HG03575 (cell line): Measurements from ENCODE around the gene GCNT4.
"Not testable (repeated sequence)": the region's sequence is repeated elsewhere in the genome, so short reads cannot be mapped to it uniquely, and the experiment has no call there.

Experiments used
- ATAC-seq: cut with Tn5 transposase; IDR thresholded peaks from one replicate; pipeline ENCODE4 v1.9.1; 2021; ENCODE audit not compliant: unreplicated experiment, insufficient number of reproducible peaks, low FRiP score; ENCODE audit errors: extremely low read depth

GCNT4 gene

GRCh38 chr5:75052192-75053053 lies at the start of gene GCNT4:
Gene GCNT4 (minus strand): TSS chr5:75052558. CDS start chr5:75030037, 22,521 bp downstream.
- ATAC-seq: no peak

DNA sequence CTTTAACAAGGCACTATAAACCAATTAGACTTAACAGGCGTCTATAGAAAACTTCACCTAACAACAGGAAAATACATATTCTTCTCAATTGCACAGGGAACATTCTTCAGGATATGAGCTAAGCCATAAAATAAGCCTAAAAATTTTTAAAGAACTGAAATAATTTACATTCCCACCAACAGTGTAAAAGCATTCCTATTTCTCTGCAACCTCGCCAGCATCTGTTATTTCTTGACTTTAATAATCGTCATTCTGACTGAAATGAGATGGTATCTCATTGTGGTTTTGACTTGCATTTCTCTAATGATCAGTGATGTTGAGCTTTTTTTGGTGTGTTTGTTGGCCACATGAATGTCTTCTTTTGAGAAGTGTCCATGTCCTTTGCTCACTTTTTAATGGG lies 43.6 kb upstream of the GCNT4 start:
- ATAC-seq: not testable (repeated sequence)

- ATAC-seq: no peak
Observed at GRCh38 chr5:75091597-75091996, 39.2 kb upstream of the GCNT4 start.

DNA sequence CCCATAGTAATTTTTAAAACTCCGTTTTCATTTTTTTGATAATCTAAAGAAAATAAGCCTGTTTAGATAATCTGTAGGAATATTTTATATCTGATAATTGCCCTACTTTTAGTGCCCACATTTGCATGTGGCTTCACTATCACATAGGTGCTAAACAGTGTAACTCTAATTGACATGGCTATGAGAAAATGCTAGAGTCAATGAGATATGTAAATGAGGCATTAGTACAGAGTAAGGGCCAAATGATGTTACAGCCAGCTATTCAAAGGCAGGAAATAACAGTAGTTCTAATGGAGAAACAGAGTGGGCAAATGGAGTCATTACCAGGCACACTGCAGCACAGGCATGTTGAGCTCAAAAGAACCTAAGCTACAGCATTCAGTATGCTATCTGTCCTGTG lies 37.3 kb upstream of the GCNT4 start:
- ATAC-seq: no peak

- no peak for ATAC-seq
Observed at GRCh38 chr5:75089137-75089536, 36.8 kb upstream of the GCNT4 start.

DNA sequence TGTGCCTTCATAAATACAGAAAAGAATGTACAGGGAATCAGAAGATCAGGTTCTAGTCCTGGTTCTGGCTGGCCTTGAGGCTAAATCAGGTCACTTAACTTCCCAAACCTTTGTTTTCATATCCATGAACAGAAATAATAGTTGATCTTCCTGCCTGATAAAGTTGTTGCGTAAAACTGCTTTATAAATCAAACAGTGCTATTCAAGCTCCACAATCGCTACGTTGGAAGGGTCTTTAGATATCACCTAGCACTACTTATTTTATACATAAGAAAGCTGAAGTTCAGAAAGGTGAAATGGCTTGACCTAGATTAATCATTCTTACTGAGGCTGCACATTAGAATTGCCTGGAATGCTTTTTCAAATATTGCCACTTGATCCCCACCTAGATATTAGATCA lies 36.3 kb upstream of the GCNT4 start:
- ATAC-seq: no peak

GRCh38 chr5:75081510-75081909 lies 29.2 kb upstream of the GCNT4 start:
- no peak for ATAC-seq

- not testable (repeated sequence) for ATAC-seq
Observed at GRCh38 chr5:75079346-75079745, 27.0 kb upstream of the GCNT4 start.

GRCh38 chr5:75078027-75078426 lies 25.7 kb upstream of the GCNT4 start:
- no peak for ATAC-seq

DNA sequence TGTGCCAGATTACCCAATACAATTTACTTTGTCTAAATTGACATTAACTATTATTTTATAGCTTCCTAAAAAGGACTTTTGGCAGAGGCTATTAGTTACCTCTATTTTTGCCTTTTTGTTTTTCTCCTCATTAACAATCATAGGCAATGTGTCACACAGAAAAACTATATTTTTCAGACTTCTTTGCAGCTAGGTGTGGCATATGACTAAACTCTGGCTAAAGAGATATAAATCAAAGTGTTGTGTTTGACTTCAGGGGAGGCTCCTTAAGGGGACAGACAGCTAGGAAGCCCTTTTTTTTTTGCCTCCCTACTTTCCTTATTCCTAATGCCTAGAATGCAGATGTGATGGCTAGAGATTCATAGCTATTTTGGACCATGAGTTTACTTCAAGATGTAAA lies 19.7 kb upstream of the GCNT4 start:
- ATAC-seq: no peak

DNA sequence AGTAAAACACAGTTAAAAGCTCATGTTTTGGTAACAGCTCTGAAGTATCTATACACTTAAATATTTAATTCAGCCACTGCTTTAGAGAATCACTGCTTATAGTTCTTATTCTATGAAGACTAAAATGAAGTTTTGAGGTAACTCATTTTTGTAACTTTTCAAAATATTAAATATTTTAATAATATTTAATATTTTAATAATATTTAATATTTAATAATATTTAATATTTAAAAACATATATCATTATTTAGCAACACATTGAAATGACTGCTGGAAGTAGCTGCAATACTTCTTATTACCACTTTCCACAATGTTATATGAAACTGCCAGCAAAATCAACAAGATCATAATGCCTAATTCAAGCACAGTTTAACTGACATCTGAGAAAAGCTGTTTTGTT lies 18.7 kb upstream of the GCNT4 start:
- no peak for ATAC-seq

DNA sequence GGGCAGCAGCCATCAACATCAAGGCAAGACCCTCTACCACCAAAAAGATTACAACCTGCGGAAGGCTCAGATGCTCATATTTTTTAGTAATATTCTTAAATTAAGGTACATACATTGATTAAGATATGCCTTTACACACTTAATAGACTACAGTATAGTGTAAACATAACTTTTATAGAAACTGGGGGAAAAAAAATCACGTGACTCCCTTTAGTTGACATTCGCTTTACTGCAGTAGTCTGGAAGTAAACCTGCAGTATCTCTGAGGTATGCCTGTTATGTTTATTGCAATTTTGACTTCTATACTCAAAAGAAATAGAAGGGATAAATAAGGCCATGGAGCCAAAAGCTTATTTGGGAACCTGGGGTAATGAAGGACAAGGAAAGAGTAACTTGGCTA lies 15.1 kb upstream of the GCNT4 start:
- ATAC-seq: no peak

GRCh38 chr5:75062925-75063531 lies 10.7 kb upstream of the GCNT4 start:
- ATAC-seq: no peak

DNA sequence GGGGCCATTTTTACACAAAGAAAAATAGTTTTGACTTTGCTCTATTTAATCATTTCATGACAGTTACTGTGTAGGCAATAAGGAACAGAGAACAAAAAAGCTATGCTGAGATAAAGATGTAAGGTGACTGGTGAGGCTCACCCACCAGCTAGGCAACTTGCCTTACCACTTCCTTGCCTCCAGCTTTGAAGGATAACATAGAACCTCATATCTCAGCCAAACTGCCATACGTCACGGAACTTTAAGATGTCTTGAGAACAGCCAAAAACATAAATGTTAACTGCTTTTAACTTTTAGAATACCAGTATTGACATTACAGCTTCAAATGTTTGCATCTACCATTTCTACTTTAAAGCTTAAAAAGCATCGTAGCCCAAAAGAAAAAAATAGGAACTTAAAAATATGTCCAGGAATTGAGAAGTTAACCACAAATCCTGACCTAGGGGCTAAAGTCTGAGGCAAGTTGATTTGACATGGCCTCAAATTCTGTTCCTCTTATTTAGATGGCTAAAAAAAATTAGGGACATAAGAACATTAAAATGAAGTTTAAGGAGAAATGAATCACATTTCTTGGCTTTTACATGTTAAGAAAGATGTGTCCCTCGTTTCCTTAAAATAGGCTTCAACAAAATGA lies 7.7 kb upstream of the GCNT4 start:
- ATAC-seq: no peak

GRCh38 chr5:75058986-75059535 lies 6.7 kb upstream of the GCNT4 start:
- no peak for ATAC-seq

DNA sequence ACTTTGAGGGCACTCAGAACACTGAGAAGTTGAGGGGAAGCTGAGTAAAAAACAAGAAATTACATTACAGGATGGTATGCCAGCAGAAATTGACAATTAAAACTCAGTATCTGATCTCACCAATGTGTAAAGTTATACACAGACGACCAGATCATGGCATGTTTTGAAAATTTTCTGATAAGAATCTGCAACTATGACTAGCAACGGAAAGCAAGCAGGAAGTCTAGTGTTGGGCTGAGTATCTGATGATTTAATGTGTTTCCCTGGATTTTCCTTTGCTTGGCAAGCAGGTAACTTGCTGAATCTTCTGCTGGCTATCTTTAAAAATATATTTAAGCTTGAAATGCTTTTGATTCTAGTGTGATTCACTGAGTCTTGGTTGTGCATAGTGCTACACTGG lies 5.2 kb upstream of the GCNT4 start:
- no peak for ATAC-seq

- no peak for ATAC-seq
Observed at GRCh38 chr5:75055727-75056144, 3.4 kb upstream of the GCNT4 start.

DNA sequence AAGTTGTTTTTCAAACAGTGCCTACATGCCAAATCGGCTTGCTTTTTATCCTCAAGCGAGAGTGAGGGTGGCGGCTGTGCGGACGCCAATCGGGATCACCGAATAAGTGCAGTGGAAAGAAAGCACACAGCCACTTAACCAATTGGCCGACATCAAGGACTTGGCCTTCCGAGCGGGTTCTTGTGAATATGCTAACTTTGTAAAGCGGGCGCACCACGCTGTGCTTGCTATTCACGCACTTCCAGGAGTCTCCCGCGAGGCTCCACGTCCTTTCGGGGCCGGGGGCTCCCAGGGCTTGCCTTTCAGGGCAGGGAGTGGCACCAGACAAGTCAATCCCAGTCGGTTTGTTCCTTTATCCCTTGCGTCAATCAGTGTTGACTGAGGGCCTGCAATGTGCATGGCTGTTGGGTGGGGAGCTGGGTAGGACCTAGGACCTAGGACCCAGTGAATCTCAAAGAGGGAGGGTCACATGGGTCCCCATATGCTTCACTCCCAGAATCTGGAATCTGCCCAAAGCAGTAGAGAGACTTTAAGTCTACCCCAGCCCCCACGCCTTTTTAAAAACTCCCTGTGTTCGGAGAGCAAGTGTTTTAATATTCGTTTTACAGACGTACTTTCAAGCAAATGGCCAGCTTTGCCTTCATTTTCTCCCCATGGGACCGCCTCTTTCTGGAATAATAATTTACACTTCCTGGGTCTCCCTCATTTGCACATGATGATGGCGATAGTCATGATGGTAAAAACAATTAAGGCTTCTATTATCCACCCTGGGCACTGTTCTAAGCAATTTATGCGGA lies 2.0 kb upstream of the GCNT4 start:
- no peak for ATAC-seq
